Esophagus muscularis mucosa (tissue), 4 donors: ENCODE results near the gene RNU1-1. TPM values are rescaled to one million over a fixed set of nuclear protein-coding genes. Genes with fewer than 3 reads are reported as not detected.
"Not testable (repeated sequence)": the region's sequence is repeated elsewhere in the genome, so short reads cannot be mapped to it uniquely, and the experiment has no call there.

Source experiments
- DNase-seq: peaks from one replicate; pipeline ENCODE4 v3.0.0-alpha.2; 2017; ENCODE audit errors: extremely low spot score
- H3K27ac ChIP-seq, 4 donors: fragments of 200-600 bp; sonication (generic); replicated peaks in 1 of 4; 1 replicate in 3 of 4; 2 replicates in 1 of 4; pipeline ENCODE4 v1.5.1; 2016 to 2019; ENCODE audit warnings: mild to moderate bottlenecking in 1 of 4
- H3K27me3 ChIP-seq, 4 donors: fragments of 200-600 bp; sonication (generic); one replicate each; pipeline versions ENCODE4 v1.5.1 to v1.6.0; 2016 to 2019
- H3K36me3 ChIP-seq, 4 donors: fragments of 200-600 bp; sonication (generic); one replicate each; pipeline ENCODE4 v1.5.1; 2016 to 2019
- H3K4me1 ChIP-seq, 4 donors: fragments of 200-600 bp; sonication (generic); one replicate each; pipeline ENCODE4 v1.5.1; 2016 to 2019
- H3K4me3 ChIP-seq, 4 donors: fragments of 200-600 bp; sonication (generic); 1 replicate in 2 of 4; 2 replicates in 2 of 4; pipeline ENCODE4 v1.5.1; 2016 to 2019; ENCODE audit warnings: mild to moderate bottlenecking in 4 of 4, moderate library complexity in 1 of 4
- H3K9me3 ChIP-seq, 4 donors: fragments of 200-600 bp; sonication (generic); 1 replicate in 3 of 4; 2 replicates in 1 of 4; pipeline ENCODE4 v1.5.1; 2016 to 2019
- POLR2A ChIP-seq: fragments of 450-650 bp; IDR thresholded peaks from one replicate; pipeline ENCODE4 v1.6.1; 2017; ENCODE audit warnings: antibody characterized with exemption, moderate library complexity, mild to moderate bottlenecking, low read depth
- POLR2AphosphoS5 ChIP-seq, 2 donors: sonication (generic); formaldehyde crosslinking; IDR thresholded peaks; one replicate each; pipeline ENCODE4 v1.6.1; 2017; ENCODE audit warnings: antibody characterized with exemption in 2 of 2
- WGBS: methylation state at CpG from one replicate; pipeline ENCODE4 v1.1.5; 2018; 5-methylcytosine and 5-hydroxymethylcytosine counted together
- intact Hi-C: fragments of 100-400 bp; cut with DNase I; formaldehyde crosslinking; loops from one replicate; pipeline ENCODE4 v1.15.1; 2023
- total RNA-seq, 4 donors: library from RNA; depleted of rRNA; stranded (reverse); fragments of >200 nt; gene quantifications; one replicate each; pipeline versions ENCODE4 v1.1.0 to v1.2.1, GENCODE V29; 2016

The RNU1-1 gene
- total RNA-seq, result under 1 TPM in 2 of 4 donors, not detected in 2; under 0.01 TPM

DNA sequence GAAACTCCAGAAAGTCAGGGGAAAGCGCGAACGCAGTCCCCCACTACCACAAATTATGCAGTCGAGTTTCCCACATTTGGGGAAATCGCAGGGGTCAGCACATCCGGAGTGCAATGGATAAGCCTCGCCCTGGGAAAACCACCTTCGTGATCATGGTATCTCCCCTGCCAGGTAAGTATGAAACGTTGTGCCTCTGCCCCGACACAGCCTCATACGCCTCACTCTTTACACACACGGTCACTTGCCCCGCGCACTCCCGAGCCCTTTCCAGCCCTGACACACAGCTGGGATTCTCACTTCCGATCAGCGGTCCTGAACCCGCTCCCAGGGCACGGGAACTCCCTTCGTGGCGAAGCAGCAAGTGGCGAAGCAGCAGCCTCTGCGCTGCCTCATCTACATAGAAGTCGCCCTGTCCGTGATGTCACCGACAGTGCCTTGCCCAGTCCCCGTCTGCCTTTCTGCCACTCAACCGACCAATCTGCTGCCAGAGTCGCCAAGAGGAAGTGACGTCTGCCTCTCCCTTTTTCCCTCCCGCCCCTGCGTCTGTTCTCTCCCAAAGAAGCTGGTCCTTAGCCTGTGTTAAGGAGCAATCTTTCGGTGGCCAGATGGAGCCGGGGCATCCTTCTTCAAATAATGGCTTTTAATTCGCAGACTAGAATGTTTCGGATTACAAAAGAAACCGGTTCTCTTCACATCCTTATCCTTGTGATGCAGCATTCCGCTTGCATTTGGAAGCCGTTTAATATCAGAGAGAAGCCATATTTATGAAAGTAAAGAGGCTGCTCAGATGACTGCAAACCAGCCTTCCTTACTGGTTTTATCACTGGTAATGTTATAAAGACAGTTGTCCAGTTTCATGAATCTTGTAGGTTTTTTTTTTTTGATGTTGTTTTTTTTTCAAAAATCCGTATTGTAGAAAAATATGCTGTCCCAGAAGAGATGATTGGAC lies at the start of gene RNU1-1:
RNU1-1 (minus strand) TSS at position 179 of the 949 bp plus-strand sequence.
- peak within 1 kb of the TSS; percentile 73 to 82 (median 78) for H3K27ac ChIP-seq
- H3K4me3 ChIP-seq, result peak within 1 kb of the TSS; percentile 28 to 55 (median 34)
- DNase-seq, intact Hi-C loops, H3K4me1 ChIP-seq, H3K9me3 ChIP-seq, H3K36me3 ChIP-seq: not testable (repeated sequence)
- H3K27me3 ChIP-seq, result peaks cover 0 to 16% (median 0%) of the 10 kb centered on the region in 4 donors
- TF ChIP-seq POLR2A, result peak; percentile 5
- TF ChIP-seq POLR2AphosphoS5 (IDR thresholded peaks at IDR 0.05), result peak in 1 of 2 donors; percentile 83
- WGBS, result 3% methylated on average over 18 of the region's 40 CpGs

DNA sequence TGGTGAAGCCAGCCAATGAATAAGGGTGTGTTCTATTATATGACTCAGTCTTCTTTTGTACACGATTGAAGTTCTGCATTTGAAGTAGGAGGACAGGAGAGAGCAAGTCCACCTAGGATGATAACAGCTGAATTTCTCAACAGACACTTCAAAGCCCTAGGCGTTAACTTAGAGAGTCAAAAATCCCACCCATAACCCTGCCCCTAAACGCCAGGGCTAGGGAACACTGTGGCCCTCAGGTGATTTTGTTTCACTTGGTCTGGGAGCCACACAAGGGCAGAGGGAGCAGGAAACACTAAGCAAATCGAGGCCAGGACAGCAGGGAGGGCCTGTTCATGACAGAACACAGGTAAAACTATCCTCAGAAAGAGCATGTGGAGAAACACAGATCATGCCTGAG lies 47.0 kb upstream of the RNU1-1 start:
- intact Hi-C loops, DNase-seq: not testable (repeated sequence)
- 60% methylated on average over 2 of the region's 4 CpGs for WGBS

DNA sequence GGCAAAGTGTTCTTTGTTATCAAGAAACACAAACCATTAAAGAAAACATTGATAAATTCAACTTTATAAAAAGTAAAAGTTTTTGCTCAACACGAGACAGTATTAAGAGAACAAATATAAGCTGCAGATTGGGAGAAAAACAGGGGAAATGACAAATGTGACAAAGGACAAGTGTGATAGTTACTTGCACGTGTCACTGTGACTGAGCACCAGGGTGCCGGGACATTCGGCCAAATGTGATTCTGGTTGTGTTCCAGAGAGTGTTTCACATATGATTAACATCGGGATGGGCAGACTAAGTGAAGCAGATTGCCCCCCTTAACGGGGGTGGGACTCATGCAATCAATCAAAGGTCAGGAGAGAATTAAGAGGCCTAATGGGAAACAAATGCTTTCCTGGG lies 46.4 kb upstream of the RNU1-1 start:
- H3K36me3 ChIP-seq, H3K27me3 ChIP-seq, H3K9me3 ChIP-seq, DNase-seq, intact Hi-C loops, H3K27ac ChIP-seq, H3K4me3 ChIP-seq, H3K4me1 ChIP-seq: not testable (repeated sequence)
- WGBS, result 69% methylated on average over 5 of the region's 6 CpGs

More for the DNA sequence above, 47.0 kb upstream of the RNU1-1 start:
- not testable (repeated sequence) for H3K36me3 ChIP-seq, H3K9me3 ChIP-seq, H3K4me3 ChIP-seq, H3K4me1 ChIP-seq, H3K27me3 ChIP-seq, H3K27ac ChIP-seq

DNA sequence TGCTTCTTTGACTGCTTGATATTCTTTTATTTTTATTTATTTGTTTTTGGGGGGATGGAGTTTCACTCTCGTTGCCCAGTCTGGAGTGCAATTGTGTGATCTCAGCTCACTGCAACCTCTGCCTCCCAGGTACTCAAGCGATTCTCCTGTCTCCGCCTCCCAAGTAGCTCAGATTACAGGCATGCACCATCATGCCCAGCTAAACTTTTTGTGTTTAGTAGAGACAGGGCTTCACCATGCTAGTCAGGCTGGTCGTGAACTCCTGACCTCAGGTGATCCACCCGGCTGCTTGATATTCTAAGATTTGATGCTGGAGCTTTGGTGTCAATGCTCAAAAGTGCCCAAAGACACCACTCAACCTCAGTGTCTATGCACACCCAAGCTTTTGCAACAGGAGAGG lies 45.6 kb upstream of the RNU1-1 start:
- H3K9me3 ChIP-seq, H3K27ac ChIP-seq, H3K4me3 ChIP-seq, DNase-seq, H3K4me1 ChIP-seq, H3K36me3 ChIP-seq, H3K27me3 ChIP-seq, intact Hi-C loops: not testable (repeated sequence)
- no CpG with 5 or more reads among the region's 5 CpGs for whole genome bisulfite sequencing

DNA sequence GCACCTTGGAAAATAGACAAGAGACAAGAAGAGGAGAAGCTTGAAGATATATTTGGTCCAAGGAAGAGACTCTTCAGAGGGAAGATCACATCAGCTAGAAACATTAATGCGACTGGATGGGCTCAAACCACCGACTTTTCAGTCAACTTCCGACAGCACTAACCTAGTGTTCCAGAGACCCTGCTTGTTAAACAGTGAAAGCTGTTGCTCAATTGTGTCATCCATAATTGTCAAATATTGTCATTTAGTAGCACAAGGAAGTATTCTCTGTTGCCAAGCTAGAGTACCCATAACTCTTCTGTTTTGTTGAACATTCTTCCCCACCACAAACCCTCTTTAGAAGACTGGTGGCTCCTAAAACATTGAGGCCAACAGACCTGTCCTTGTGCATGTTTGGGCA lies 42.9 kb upstream of the RNU1-1 start:
- H3K27ac ChIP-seq, H3K4me1 ChIP-seq, intact Hi-C loops, H3K36me3 ChIP-seq, H3K27me3 ChIP-seq, DNase-seq, H3K4me3 ChIP-seq, H3K9me3 ChIP-seq: not testable (repeated sequence)
- WGBS, result no CpG with 5 or more reads among the region's 3 CpGs

DNA sequence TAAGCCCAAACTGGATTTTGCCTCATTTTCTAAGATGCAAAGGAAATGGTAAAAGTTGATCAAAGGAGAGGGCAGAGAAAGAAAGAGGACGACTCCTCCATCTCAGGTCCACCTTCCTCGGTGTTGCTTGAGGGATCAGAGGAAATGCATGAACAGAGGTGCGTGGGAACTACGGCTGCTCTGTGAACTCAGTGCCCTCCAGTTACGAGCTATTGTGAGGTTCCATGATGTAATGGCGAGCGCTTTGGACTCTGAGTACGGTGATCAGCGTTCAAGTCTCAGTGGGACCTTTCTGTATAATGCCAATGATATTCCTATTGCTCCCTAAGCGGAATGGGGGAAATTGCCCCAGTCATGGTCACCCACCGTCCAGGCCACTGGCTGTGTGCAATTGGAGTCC lies 39.2 kb upstream of the RNU1-1 start:
- WGBS, result 89% methylated on average over 9 of the region's 11 CpGs
- H3K36me3 ChIP-seq, H3K4me1 ChIP-seq, H3K4me3 ChIP-seq, H3K9me3 ChIP-seq, intact Hi-C loops, H3K27me3 ChIP-seq, DNase-seq, H3K27ac ChIP-seq: not testable (repeated sequence)

DNA sequence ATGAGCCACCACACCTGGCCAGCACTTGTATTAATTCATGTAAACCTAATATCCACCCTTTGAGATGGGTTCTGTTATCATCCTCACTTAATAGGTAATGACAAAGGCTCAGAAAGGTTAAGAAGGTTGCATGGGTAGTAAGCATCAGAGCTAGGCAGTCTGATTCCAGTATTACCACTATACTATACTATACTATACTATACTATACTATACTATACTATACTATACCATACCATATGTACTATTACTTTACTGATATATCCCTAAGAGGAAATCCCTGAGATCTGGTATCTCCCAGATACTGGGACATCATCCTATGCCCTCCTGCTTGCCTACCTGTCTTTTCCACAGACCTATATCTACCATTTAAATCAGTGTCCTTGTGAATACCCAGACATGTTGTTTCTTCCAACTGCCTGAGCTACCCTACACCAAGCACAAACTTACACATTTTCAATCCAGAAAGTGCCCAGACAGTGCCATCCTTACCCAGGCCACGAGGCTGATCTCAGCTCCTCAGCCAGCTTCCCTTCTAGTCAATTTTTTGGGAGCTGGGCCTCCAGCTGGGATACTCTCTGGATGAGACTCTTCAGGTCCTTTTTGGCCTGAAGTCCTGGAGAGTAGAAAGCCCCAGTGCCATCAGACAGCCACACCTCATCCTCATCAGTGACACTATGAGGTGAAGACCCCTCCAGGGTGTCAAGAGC lies 36.3 kb upstream of the RNU1-1 start:
- H3K4me3 ChIP-seq, H3K4me1 ChIP-seq, DNase-seq, H3K27ac ChIP-seq, H3K27me3 ChIP-seq, H3K9me3 ChIP-seq, H3K36me3 ChIP-seq, intact Hi-C loops: not testable (repeated sequence)
- no CpG with 5 or more reads among the region's 1 CpG for WGBS

DNA sequence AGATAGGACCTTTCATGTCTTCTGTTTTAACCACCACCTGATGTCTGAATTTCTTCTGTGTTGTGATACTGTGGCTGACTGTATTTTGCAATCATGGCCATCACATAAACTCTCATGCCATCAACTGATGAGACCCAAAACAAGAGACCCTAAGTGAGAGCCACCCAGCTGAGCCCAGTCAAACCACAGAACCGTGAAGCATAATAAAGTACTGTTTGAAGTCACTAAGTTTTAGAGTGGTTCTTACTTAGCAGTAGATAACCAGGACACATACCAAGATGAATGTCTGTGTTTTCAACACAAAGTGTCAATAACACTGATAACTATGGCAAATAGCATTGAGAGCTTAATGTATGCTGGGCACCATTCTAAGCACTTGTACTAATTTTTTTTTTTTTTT lies 35.5 kb upstream of the RNU1-1 start:
- 83% methylated on average over 1 of the region's 1 CpG for WGBS
- H3K27me3 ChIP-seq, intact Hi-C loops, H3K27ac ChIP-seq, H3K4me1 ChIP-seq, H3K36me3 ChIP-seq, H3K4me3 ChIP-seq, H3K9me3 ChIP-seq, DNase-seq: not testable (repeated sequence)

DNA sequence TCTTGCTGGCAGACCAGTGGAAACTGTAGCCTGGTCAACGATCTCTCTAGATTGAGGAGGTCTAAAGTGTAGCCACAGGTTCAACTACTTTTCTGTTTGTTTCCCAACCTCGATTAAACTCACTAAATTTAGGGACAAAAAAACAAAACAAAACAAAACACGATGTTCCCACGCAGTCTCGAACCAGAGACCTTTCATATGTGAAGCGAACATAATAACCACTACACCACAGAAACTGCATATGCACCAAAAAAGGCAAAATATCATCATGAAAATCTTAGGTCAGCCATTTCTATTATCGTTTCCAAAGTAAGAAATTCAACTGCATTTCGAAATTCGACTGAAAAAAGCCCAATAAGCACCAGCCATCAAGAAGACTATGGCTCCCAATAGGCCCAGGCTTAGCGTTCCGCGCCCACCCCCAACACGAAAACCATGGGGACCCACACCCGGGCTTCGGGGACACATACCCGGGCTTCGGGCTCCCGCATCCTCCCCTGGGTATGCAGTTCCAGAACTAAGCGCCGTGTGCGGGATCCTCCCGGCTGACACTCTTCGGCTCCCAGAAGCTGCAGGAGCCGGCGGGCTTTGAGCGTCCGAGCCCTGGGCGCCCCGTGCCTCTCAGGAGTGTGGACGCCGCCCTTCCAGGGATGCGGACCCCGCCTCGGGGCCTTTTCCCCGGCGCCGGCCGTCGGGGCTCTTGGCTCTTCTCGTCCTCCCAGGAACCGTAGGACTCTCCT lies 33.6 kb upstream of the RNU1-1 start:
- H3K27me3 ChIP-seq, intact Hi-C loops: not testable (repeated sequence)
- 57% methylated on average over 5 of the region's 41 CpGs for WGBS

DNA sequence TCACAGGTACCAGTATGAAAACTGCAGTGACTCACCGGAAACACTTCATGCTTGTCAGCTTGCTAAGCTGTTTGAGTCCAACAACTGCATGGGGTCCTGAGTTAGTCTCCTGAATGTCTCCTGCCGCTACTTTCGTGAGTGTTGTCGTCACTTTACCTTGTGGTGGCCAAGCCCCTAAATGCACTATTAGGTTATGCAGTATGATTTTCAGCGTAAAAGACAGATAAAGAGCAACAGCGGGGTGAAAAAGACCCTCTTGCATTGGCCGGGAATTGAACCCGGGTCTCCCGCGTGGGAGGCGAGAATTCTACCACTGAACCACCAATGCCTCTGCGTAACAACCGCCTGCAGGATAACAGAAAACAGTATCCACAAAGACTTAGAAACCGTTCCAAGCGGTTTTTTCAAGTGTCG lies 31.6 kb upstream of the RNU1-1 start:
- H3K27me3 ChIP-seq, intact Hi-C loops, H3K9me3 ChIP-seq, H3K27ac ChIP-seq, H3K36me3 ChIP-seq, H3K4me1 ChIP-seq, DNase-seq, H3K4me3 ChIP-seq: not testable (repeated sequence)
- WGBS, result 36% methylated on average over 11 of the region's 16 CpGs

More for the DNA sequence above, 33.6 kb upstream of the RNU1-1 start:
- not testable (repeated sequence) for DNase-seq, H3K9me3 ChIP-seq, H3K4me3 ChIP-seq, H3K4me1 ChIP-seq, H3K27ac ChIP-seq, H3K36me3 ChIP-seq

DNA sequence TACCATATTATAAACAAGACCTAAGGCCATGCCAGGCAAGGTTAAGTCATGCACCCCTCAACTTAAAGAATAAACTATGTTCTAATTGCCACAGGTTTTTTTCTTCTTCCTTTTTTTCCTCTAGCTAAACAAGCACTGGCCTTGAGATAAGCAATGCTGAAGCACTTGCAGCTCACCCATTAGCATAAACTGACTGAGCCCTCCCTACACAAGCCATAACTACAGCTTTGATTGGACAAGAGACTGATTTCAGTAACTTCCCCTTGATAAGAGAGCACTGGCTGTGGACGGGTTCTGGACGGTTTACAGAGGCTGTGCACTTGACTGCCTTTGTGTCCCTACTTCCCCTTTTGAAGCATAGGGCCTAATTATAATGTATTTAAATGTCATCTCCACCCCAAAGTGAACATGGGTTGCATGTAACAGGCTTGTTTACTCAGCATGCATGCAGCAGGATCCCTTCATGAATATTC lies 26.4 kb upstream of the RNU1-1 start:
- H3K4me3 ChIP-seq, intact Hi-C loops, H3K9me3 ChIP-seq, DNase-seq, H3K27ac ChIP-seq, H3K36me3 ChIP-seq, H3K4me1 ChIP-seq: not testable (repeated sequence)
- no CpG with 5 or more reads among the region's 2 CpGs for WGBS
- peaks cover 0 to 19% (median 3%) of the 10 kb centered on the region in 4 donors for H3K27me3 ChIP-seq

DNA sequence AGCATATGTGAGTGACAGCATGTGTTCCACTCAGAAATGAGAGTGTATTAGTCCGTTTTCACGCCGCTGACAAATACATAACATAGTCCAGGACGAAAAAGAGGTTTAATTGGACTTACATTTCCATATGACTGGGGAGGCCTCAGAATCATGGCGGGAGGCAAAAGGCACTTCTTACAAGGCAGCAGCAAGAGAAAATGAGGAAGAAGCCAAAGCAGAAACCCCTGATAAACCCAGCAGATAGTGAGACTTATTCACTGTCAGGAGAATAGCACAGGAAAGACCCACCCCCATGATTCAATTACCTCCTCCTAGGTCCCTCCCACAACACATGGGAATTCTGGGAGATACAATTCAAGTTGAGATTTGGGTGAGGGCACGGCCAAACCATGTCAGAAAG lies 23.4 kb upstream of the RNU1-1 start:
- H3K4me3 ChIP-seq, H3K9me3 ChIP-seq, H3K27ac ChIP-seq, H3K36me3 ChIP-seq, intact Hi-C loops, DNase-seq: not testable (repeated sequence)
- Histone ChIP-seq H3K4me1 (peaks cover 7 to 15% (median 13%) of the 10 kb centered on the region in 4 donors), H3K27me3 (peaks cover 0 to 42% (median 7%) of the 10 kb centered on the region in 4 donors)
- 81% methylated on average over 5 of the region's 6 CpGs for WGBS
